Measurements from ENCODE around the gene CUEDC2.

Gene CUEDC2

GRCh38 chr10:102395400-102396316, 36.7 kb downstream of the CUEDC2 start, which contains the start of gene NFKB2:
Gene NFKB2 (plus strand): TSS chr10:102395705. CDS start chr10:102395960, 255 bp downstream.
- peak; percentile 97 for DNase-seq

DNA sequence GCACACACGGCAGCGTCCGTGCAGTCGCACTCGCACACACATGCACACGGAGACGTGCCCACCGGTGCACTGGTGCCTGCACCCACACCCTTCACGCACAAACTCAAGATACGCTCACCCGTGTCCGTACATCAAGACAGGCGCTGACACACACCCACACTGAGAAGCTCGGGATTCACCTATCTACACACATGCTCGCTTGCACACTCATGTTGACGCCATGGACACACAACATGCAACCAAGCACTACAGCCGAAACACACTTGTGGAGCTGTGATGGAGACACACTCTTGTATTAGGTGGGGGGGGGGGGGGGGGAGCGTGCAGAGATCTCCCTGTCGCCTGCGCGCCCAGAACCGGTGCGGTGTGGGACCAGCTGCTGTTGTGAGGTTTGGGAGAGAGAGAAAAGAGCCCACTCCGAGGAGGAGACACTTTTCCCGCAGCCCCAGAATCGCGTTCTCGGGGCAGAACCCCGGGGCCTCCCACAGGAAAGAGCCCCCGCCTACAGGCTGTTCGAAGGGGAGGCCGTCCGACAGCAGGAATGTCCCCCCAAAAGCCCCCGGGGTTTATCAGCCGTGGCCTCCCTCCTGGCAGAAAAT, 37.5 kb downstream of the CUEDC2 start:
- DNase-seq: no peak

- DNase-seq: peak; percentile 99
Measured at GRCh38 chr10:102394079-102394800, 38.1 kb downstream of the CUEDC2 start.

DNA sequence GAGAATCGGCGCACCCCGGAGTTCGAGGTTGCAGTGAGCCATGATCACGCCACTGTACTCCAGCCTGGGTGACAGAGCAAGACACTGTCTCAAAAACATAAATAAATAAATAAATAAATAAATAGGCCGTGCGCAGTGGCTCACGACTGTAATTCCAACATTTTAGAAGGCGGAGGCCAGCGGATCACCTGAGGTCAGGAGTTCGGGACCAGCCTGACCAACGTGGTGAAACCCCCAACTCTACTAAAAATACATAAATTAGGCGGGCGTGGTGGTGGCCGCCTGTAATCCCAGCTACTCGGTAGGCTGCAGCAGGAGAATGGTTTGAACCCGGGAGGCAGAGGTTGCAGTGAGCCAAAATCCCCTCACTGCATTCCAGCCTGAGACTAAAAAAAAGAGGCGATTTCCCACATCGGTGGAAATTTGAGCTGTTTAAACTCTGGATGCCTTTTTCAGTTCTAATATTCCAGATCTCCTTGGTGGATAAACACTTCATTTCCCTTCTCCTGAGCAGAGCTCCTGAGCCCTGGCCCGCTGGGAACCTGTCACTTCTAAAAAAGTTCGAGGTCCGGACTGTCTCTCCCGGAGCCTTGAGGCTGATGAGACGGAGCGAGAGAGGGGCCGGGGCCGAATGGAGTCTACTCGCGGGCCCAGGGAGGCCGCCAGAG, 38.8 kb downstream of the CUEDC2 start:
- peak; percentile 27 for DNase-seq

GRCh38 chr10:102392306-102392705, 40.1 kb downstream of the CUEDC2 start:
- no peak for DNase-seq

DNA sequence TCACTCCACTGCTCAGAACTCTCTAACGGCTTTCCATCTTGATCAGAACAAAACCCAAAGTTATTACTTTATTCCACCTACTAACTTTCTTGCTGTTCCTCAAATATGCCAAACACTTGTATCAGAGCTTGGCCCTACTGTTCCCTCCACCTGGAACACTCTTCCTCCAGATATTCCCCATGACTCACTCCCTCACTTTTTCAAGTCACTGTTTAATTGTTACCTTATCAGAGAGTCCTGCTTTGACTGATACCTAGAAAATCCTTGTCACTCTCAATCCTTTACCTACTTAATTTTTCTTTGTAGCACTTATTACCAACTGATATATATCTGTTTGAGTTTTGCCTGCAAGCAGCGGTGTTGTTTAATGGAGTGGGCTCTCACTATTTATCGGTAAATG, 42.5 kb downstream of the CUEDC2 start:
- DNase-seq: no peak

DNA sequence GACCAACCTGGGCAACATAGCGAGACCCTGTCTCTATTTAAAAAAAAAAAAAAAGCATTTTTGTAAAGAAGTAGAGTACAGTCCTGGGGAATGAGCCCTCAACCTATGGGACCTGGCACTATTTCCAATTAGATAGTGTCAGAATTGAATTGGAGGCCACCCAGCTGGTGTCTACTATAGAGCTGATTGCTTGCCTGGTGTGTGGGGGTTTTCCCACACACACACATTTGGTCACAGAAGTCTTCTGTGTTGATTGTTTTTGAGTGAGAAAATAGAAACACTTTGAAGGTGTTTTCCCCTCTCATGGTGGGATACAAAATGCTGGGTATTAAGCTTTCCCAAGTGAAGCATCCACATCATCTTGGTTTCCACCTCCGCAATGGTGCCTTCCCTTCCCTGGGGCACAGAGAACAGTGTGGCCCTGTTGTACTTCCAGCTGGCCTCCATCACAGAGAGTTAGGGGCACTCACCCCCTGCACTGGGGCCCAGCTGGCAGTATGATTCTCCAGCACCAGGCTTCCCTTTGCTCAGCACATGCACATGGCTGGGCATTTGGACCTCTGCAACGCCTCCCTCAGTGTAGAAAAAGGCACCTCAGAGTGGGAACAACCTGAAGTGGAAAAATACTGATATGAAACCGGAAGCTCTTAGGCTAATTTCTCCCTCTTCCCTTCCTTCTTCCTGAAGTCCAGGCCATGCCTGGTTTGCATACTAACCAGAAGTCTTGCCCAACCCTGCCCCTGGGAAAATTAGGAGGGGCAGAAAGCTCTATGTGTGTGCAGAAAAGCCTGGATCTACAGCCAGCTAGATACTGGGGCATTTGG, 47.6 kb downstream of the CUEDC2 start:
- DNase-seq: no peak

DNA sequence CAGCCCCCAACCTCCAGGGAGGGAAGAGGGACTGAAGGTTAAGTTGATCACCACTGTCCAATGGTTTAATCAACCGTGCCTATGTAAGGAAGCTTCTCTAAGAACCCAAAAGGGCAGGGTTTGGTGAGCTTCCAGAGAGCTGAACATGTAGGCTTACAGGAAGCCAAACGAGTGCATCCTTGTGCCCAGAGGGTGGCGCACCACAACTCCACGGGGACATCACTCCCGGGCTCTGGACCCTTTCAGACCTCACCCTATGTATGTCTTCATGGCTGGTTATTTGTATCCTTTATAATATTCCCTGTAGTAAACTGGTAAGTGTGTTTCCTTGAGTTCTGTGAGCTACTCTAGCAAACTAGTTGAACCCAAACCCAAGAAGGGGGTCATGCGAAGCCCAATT, 48.3 kb downstream of the CUEDC2 start:
- peak; percentile 28 for DNase-seq

GRCh38 chr10:102382871-102383270, 49.5 kb downstream of the CUEDC2 start:
- DNase-seq: no peak

DNA sequence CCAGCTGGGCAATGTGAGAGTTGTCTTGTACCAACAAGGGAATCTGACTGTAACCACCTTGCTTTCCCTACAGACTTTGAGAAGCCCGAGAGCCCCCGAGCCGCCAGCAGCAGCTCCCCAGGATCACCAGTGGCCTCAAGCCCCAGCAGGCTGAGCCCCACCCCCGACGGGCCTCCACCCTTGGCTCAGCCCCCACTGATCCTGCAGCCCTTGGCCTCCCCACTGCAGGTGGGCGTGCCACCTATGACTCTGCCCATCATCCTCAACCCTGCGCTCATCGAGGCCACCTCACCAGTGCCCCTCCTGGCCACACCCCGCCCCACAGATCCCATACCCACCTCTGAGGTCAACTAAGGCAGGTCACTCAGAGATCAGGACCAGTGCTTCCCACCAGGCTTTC, 50.4 kb downstream of the CUEDC2 start:
- no peak for DNase-seq

GRCh38 chr10:102379383-102379782, 53.0 kb downstream of the CUEDC2 start:
- no peak for DNase-seq

DNA sequence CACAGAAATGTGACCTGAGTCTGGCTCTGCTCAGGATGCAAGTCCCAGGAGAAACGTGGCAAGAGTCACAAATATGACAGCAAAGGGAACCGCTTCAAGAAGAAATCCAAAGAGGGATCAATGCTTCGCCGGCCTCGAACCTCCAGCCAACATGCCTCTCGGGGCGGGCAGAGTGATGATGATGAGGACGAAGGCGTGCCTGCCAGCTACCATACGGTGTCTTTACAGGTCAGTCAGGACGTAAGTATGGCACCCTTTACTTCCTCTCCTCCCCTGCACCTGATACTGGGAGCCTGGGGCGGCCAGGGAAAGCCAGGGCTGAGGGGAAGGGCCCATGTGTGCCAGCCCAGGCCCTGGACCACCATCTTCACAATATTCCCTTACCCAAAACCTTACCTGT, 55.5 kb downstream of the CUEDC2 start:
- no peak for DNase-seq

- DNase-seq: no peak
Measured at GRCh38 chr10:102375867-102376266, 56.5 kb downstream of the CUEDC2 start.

GRCh38 chr10:102375250-102375649, 57.1 kb downstream of the CUEDC2 start:
- peak; percentile 31 for DNase-seq

Measured in activated T-cell treated with anti-CD3 and anti-CD28 coated beads, Interleukin-2, amount 50 U/mL, for 1 hour (primary cell).